Astrocyte of the spinal cord (primary cell): ENCODE measurements around the gene DDX11.
"Not testable (repeated sequence)": the region's sequence is repeated elsewhere in the genome, so short reads cannot be mapped to it uniquely, and the experiment has no call there.

Experiments
- DNase-seq: peaks from one replicate; pipeline ENCODE4 v3.0.0; 2011; ENCODE audit warnings: low read depth, low spot score
- H3K4me3 ChIP-seq: 2 replicates; pipeline ENCODE4 v1.5.1; 2011; ENCODE audit warnings: low read depth, mild to moderate bottlenecking, low read length, moderate library complexity
- CTCF ChIP-seq: IDR thresholded peaks from 2 replicates; pipeline ENCODE4 v1.5.1; 2012; ENCODE audit warnings: low read depth, mild to moderate bottlenecking, low read length, inconsistent platforms
- in situ Hi-C: cut with HindIII; loops from 2 replicates; pipeline ENCODE4 v1.10.0; 2017; ENCODE audit warnings: low sequenced_read_pairs

Gene DDX11

GRCh38 chr12:31119803-31120211 lies 46.1 kb downstream of the DDX11 start:
- DNase-seq = no peak
- no peak overlapping the region for H3K4me3 ChIP-seq
- no peak for TF ChIP-seq CTCF
- in situ Hi-C loops = no loop called here

GRCh38 chr12:31120392-31121008 lies 46.8 kb downstream of the DDX11 start:
- no peak for TF ChIP-seq CTCF
- in situ Hi-C loops = no loop called here
- DNase-seq = no peak
- no peak overlapping the region for H3K4me3 ChIP-seq

- DNase-seq, in situ Hi-C loops, H3K4me3 ChIP-seq: not testable (repeated sequence)
These were observed 47.5 kb downstream of the DDX11 start for GRCh38 chr12:31121022-31121728.

- in situ Hi-C loops = no loop called here
- TF ChIP-seq CTCF = no peak
- no peak overlapping the region for H3K4me3 ChIP-seq
- no peak for DNase-seq
These were observed 48.8 kb downstream of the DDX11 start for GRCh38 chr12:31122481-31122880.

- DNase-seq, in situ Hi-C loops, H3K4me3 ChIP-seq: not testable (repeated sequence)
These were observed 50.5 kb downstream of the DDX11 start for GRCh38 chr12:31124158-31124557.

- in situ Hi-C loops = not testable (repeated sequence)
These were observed 51.5 kb downstream of the DDX11 start for GRCh38 chr12:31125171-31125570.

GRCh38 chr12:31127209-31127848 lies 53.7 kb downstream of the DDX11 start:
- in situ Hi-C loops, H3K4me3 ChIP-seq, DNase-seq: not testable (repeated sequence)

More at GRCh38 chr12:31125171-31125570, 51.5 kb downstream of the DDX11 start:
- H3K4me3 ChIP-seq, DNase-seq: not testable (repeated sequence)

GRCh38 chr12:31136581-31136980 lies 62.9 kb downstream of the DDX11 start:
- H3K4me3 ChIP-seq, in situ Hi-C loops, DNase-seq: not testable (repeated sequence)

GRCh38 chr12:31144768-31145167 lies 71.1 kb downstream of the DDX11 start:
- in situ Hi-C loops, DNase-seq: not testable (repeated sequence)

GRCh38 chr12:31145296-31145695 lies 71.6 kb downstream of the DDX11 start:
- DNase-seq, H3K4me3 ChIP-seq, in situ Hi-C loops: not testable (repeated sequence)

More at GRCh38 chr12:31144768-31145167, 71.1 kb downstream of the DDX11 start:
- H3K4me3 ChIP-seq = not testable (repeated sequence)

GRCh38 chr12:31147415-31147814 lies 73.8 kb downstream of the DDX11 start:
- DNase-seq, H3K4me3 ChIP-seq, in situ Hi-C loops: not testable (repeated sequence)

GRCh38 chr12:31150766-31151165 lies 77.1 kb downstream of the DDX11 start:
- DNase-seq, H3K4me3 ChIP-seq, in situ Hi-C loops: not testable (repeated sequence)
